ENCODE results near the gene ADGRG1.

The ADGRG1 gene

GRCh38 chr16:57648581-57649442, 20.4 kb downstream of the ADGRG1 start:
- peak; percentile 76 to 83 (median 78) for DNase-seq (ENCODE audit: low read depth in 3 of 3)

- DNase-seq (ENCODE audit: low read depth in 3 of 3), result no peak
These were observed 21.0 kb downstream of the ADGRG1 start for GRCh38 chr16:57649443-57649751.

DNA sequence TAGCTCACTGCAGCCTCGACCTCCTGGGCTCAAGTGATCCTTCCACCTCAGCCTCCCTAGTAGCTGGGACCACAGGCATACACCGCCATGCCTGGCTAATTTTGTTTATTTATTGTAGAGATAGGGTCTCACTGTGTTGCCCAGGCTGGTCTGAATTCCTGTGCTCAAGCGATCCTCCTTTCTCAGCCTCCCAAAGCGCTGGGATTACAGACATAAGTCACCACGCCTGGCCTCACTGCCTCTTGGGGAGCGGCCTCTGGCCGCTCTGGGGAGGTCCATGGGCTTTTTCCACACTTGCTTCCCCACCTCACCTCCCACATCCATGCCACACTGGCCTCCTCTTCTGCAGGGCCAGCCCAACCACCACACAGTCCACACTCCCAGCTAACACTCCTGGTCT, 21.4 kb downstream of the ADGRG1 start:
- DNase-seq (ENCODE audit: low read depth in 3 of 3), result no peak

DNA sequence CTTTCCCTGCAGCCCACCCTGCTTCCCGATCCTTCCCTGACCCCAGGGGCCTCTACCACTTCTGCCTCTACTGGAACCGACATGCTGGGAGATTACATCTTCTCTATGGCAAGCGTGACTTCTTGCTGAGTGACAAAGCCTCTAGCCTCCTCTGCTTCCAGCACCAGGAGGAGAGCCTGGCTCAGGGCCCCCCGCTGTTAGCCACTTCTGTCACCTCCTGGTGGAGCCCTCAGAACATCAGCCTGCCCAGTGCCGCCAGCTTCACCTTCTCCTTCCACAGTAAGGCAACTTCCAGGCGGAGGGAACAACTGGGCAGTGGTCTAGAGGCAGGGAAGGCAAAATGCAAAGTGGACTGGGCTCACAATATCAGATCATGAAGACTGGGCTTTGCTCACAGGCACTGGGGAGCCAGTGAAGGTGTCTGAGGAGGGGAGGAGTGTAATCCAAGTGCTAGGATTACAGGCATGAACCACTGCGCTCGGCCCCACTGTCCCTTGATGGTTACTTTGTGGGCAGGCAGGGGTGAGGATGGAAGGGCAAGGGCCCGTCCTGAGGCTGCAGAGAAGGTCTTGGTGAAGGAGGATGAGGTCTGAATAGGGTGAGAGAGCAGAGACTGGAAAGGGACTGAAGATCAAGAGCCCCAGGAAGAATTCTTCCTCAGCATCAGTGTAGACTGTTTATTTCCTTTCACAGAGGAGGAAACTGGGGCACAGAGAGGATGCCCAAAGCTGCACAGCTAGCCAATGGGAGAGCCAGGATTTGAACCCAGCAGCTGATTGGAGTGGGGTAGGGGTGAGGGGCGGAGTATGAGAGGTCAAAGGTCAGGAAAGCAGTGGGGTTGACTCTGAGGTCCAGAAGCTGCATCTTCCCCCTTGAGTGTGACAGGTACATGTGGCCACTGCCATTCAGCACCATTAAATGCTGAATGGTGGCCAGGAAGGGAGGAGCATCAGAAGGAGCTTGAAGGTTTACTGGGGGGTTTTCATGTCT, 23.2 kb downstream of the ADGRG1 start:
- DNase-seq (ENCODE audit: low read depth in 3 of 3), result no peak

DNA sequence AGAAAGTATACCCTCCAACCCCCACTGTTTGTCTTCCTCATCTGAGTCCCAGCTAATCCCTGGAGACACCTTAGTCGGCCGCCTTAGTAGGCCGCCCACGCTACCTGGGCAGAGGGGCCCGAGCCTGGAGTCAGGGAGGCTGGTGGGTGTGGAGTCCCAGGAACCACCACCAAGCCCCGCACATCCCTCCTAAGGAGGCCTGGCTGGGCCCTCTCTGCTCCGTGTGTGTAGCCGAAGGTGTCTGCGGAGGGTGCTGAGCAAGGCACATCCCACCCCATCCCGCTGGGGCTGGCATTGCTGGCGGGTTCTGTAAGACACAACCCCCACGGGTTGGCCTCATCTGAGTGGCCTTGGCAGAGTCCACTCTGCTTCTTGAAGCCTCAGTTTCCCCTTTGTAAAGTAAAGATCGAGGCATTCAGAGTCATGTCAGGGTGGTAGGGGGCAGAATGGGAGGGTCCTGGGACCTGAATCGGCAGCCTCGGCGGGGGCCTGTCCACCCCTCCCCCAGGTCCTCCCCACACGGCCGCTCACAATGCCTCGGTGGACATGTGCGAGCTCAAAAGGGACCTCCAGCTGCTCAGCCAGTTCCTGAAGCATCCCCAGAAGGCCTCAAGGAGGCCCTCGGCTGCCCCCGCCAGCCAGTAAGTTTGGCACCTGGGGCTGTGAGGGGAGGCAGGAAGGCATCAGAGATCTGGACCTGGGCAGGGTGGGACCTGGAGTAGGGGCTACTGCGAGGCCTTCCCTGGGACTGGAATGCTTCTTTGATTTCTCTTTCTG, 24.5 kb downstream of the ADGRG1 start:
- DNase-seq (ENCODE audit: low read depth in 3 of 3), result no peak

DNA sequence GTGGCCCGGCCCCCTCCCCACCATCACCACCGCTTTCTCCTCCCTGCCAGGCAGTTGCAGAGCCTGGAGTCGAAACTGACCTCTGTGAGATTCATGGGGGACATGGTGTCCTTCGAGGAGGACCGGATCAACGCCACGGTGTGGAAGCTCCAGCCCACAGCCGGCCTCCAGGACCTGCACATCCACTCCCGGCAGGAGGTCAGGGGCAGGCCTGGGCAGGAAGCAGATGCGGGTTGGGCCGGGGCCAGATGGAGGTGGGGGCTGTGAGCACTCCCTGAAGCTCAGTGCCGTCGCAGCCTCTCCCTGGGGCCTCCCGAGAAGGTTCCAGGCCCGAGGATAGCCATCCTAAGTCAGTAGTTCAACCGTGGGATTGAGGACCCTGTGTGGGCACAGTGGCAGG, 25.5 kb downstream of the ADGRG1 start:
- DNase-seq (ENCODE audit: low read depth in 3 of 3), result no peak

GRCh38 chr16:57656342-57656955, 28.0 kb downstream of the ADGRG1 start:
- DNase-seq (ENCODE audit: low read depth in 3 of 3), result no peak

DNA sequence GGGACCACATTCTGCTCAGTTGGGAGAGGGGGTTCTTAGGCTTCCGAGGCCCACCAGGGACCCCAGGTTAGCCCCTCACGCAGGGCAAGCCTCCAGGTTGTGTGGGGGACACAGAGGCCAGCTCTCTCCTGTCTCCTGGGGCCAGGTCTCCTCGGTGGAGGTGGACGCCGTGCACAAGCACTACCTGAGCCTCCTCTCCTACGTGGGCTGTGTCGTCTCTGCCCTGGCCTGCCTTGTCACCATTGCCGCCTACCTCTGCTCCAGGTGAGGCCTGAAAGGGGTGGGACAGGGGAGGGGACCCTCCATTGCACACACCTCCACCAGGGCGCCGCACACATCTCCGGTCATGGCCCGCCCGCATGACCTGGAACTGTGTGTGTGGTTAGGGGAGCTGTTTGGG, 28.8 kb downstream of the ADGRG1 start:
- DNase-seq (ENCODE audit: low read depth in 3 of 3), result no peak

- DNase-seq (ENCODE audit: low read depth in 3 of 3), result no peak
These were observed 29.9 kb downstream of the ADGRG1 start for GRCh38 chr16:57658130-57658877.

- no peak for DNase-seq (ENCODE audit: low read depth in 3 of 3)
These were observed 30.6 kb downstream of the ADGRG1 start for GRCh38 chr16:57658878-57659674.

DNA sequence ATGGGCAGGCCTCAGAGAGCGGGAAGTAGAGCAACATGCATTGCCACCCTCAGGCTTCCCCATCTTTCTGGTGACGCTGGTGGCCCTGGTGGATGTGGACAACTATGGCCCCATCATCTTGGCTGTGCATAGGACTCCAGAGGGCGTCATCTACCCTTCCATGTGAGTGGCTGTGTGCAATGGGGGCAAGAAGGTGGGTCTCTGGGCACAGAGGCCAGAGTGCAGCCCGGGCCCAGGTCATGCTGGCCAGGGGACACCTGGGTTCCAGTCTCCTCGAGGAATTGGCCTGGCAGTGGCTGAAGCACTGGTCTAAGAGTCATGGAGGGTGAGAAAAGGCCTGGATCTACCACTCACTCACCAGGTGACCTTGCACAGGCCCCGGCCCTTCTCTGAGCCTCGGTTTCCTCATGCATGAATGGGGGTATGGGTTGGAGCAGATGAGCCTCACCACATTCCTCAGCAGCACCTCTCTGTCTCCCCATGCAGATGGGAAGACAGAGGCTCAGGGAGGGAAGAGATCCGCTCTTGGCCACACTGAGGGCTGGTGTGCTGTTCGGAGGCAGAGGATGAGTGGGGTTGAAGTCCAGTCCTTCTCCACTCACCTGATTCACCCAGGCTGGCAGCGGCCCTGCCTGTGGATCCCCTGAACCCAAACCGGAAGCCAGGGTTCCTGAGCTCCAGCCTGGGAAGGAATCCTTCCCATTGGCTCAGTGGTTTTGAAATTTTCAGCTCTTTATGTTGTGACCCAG, 32.5 kb downstream of the ADGRG1 start:
- DNase-seq (ENCODE audit: low read depth in 3 of 3), result no peak

DNA sequence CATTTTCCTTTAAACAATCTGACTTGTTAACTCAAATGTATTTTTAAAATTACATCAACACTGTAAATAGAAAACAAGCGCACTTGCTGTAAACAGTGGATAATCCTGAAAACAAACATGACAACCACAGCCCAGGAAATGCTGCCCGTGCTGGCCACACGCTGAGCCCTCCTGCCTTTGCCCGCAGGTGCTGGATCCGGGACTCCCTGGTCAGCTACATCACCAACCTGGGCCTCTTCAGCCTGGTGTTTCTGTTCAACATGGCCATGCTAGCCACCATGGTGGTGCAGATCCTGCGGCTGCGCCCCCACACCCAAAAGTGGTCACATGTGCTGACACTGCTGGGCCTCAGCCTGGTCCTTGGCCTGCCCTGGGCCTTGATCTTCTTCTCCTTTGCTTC, 33.1 kb downstream of the ADGRG1 start:
- DNase-seq (ENCODE audit: low read depth in 3 of 3), result no peak

DNA sequence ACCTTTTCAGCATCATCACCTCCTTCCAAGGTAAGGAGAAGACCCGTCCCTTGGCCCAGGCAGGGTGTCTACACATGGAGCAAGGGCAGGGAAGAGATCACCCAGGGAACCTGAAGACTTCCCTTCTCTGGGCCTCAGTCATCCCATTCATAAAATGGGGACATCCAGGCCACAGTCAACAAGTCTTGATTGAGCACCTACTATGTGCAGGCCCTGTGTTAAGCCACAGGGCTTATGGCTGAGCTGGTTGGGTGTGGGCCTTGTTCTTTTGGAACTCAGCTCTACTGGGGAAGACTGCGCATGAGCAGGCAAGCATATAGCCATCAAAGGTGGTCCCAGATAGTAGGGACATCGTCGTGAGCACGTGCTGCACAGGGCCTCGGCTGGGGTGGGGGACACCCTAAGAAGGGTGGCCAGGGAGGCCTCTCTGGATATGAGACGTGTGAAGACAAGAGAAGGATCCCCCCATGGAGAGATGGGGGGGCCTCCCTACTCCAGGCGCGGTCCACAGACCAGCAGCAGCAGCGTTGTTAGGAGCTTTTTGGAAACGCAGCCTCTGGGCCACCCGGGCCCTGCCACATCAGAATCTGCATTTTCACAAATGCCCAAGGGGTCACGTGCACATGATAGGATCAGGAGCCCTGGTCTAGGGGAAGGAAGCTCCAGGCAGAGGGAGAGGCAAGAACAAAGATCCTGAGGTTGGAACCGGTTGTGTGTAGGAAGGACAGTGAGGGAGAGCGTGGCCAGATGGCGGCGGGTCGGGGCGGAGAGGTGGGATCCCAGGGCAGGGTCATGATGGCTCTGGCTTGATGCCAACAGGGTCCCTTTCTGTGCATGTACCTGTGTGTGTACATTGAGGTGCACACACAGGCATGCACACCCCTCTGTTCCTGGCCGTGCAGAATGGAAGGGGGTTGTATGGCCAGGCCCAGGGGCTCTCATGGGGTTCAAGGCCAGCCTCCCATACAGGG, 33.8 kb downstream of the ADGRG1 start:
- DNase-seq (ENCODE audit: low read depth in 3 of 3), result no peak

DNA sequence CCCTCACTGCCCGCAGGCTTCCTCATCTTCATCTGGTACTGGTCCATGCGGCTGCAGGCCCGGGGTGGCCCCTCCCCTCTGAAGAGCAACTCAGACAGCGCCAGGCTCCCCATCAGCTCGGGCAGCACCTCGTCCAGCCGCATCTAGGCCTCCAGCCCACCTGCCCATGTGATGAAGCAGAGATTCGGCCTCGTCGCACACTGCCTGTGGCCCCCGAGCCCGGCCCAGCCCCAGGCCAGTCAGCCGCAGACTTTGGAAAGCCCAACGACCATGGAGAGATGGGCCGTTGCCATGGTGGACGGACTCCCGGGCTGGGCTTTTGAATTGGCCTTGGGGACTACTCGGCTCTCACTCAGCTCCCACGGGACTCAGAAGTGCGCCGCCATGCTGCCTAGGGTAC, 35.0 kb downstream of the ADGRG1 start:
- no peak for DNase-seq (ENCODE audit: low read depth in 3 of 3)

DNA sequence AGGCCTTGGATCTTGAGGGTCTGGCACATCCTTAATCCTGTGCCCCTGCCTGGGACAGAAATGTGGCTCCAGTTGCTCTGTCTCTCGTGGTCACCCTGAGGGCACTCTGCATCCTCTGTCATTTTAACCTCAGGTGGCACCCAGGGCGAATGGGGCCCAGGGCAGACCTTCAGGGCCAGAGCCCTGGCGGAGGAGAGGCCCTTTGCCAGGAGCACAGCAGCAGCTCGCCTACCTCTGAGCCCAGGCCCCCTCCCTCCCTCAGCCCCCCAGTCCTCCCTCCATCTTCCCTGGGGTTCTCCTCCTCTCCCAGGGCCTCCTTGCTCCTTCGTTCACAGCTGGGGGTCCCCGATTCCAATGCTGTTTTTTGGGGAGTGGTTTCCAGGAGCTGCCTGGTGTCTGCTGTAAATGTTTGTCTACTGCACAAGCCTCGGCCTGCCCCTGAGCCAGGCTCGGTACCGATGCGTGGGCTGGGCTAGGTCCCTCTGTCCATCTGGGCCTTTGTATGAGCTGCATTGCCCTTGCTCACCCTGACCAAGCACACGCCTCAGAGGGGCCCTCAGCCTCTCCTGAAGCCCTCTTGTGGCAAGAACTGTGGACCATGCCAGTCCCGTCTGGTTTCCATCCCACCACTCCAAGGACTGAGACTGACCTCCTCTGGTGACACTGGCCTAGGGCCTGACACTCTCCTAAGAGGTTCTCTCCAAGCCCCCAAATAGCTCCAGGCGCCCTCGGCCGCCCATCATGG, 35.7 kb downstream of the ADGRG1 start:
- no peak for DNase-seq (ENCODE audit: low read depth in 3 of 3)

GRCh38 chr16:57664662-57665025, 36.2 kb downstream of the ADGRG1 start:
- no peak for DNase-seq (ENCODE audit: low read depth in 3 of 3)

- no peak for DNase-seq (ENCODE audit: low read depth in 3 of 3)
These were observed 37.1 kb downstream of the ADGRG1 start for GRCh38 chr16:57665541-57665940.
